HepG2 (cell line): ENCODE results near the gene LINGO1. TPM values are rescaled to one million over a fixed set of nuclear protein-coding genes. Genes with fewer than 3 reads are reported as not detected.

Experiments
- AKAP8 ChIP-seq: sonication (generic); formaldehyde crosslinking; IDR thresholded peaks from 2 replicates; pipeline ENCODE4 v1.5.1; 2020; ENCODE audit warnings: mild to moderate bottlenecking, missing genetic modification reagents
- CREB3 ChIP-seq: sonication (generic); formaldehyde crosslinking; IDR thresholded peaks from 2 replicates; pipeline ENCODE4 v1.5.0; 2020; ENCODE audit warnings: missing genetic modification reagents
- ELF1 ChIP-seq: sonication (generic); formaldehyde crosslinking; IDR thresholded peaks from 2 replicates; pipeline ENCODE4 v1.4.0; 2020; ENCODE audit warnings: missing genetic modification reagents
- ISX ChIP-seq: sonication (generic); formaldehyde crosslinking; conservative IDR thresholded peaks from 2 replicates; pipeline ENCODE4 v1.5.0; 2020; ENCODE audit warnings: missing genetic modification reagents
- MAFF ChIP-seq: IDR thresholded peaks from 2 replicates; pipeline ENCODE4 v1.6.1; 2011; ENCODE audit warnings: low read depth, low read length, improper control_type of control experiment
- MAZ ChIP-seq, 2 experiments: sonication (generic) in 1 of 2; formaldehyde crosslinking in 1 of 2; IDR thresholded peaks; 2 replicates each; pipeline versions ENCODE4 v1.5.0 to v1.6.1; 2012 to 2020; ENCODE audit warnings: low read depth in 2 of 2, mild to moderate bottlenecking in 2 of 2, borderline replicate concordance in 1 of 2, improper control_type of control experiment in 1 of 2, low read length in 1 of 2, missing genetic modification reagents in 1 of 2, moderate library complexity in 1 of 2
- MXI1 ChIP-seq: IDR thresholded peaks from 3 replicates; pipeline ENCODE4 v1.6.1; 2012; ENCODE audit warnings: low read depth, low read length, inconsistent platforms, borderline replicate concordance
- RBFOX2 ChIP-seq: fragments of 200-400 bp; formaldehyde crosslinking; IDR thresholded peaks from 2 replicates; pipeline ENCODE4 v1.6.1; 2017; ENCODE audit warnings: low read depth, mild to moderate bottlenecking, low read length
- RFXAP ChIP-seq: sonication (generic); formaldehyde crosslinking; IDR thresholded peaks from 2 replicates; pipeline ENCODE4 v1.4.0; 2020; ENCODE audit warnings: missing genetic modification reagents, borderline replicate concordance
- SRSF9 ChIP-seq: fragments of 200-400 bp; formaldehyde crosslinking; IDR thresholded peaks from 2 replicates; pipeline ENCODE4 v1.6.1; 2018; ENCODE audit warnings: borderline replicate concordance, mild to moderate bottlenecking, low read depth, low read length; ENCODE audit not compliant: insufficient read depth, poor library complexity, severe bottlenecking
- SYNCRIP ChIP-seq: fragments of 200-400 bp; formaldehyde crosslinking; IDR thresholded peaks from 2 replicates; pipeline ENCODE4 v1.6.1; 2018; ENCODE audit warnings: mild to moderate bottlenecking, low read depth, low read length; ENCODE audit not compliant: insufficient read depth
- TBL1XR1 ChIP-seq: fragments of 150-350 bp; IDR thresholded peaks from 2 replicates; pipeline ENCODE4 v1.6.1; 2014; ENCODE audit warnings: borderline replicate concordance, low read length; ENCODE audit not compliant: partially characterized antibody
- THAP9 ChIP-seq: sonication (generic); formaldehyde crosslinking; IDR thresholded peaks from 2 replicates; pipeline ENCODE4; 2020; ENCODE audit warnings: missing genetic modification reagents, mild to moderate bottlenecking, borderline replicate concordance
- ZNF263 ChIP-seq: sonication (generic); formaldehyde crosslinking; IDR thresholded peaks from 2 replicates; pipeline ENCODE4 v1.4.0; 2020; ENCODE audit warnings: missing genetic modification reagents
- ZNF550 ChIP-seq: sonication (generic); formaldehyde crosslinking; IDR thresholded peaks from 2 replicates; pipeline ENCODE4 v1.4.0; 2020; ENCODE audit warnings: mild to moderate bottlenecking, missing genetic modification reagents, borderline replicate concordance
- ZNF577 ChIP-seq: sonication (generic); formaldehyde crosslinking; IDR thresholded peaks from 2 replicates; pipeline ENCODE4 v1.4.0; 2020; ENCODE audit warnings: mild to moderate bottlenecking, low read depth, missing genetic modification reagents, borderline replicate concordance
- ZNF670 ChIP-seq: sonication (generic); formaldehyde crosslinking; IDR thresholded peaks from 2 replicates; pipeline ENCODE4 v1.8.0; 2022; ENCODE audit warnings: mild to moderate bottlenecking, missing genetic modification reagents, borderline replicate concordance
- ZNF709 ChIP-seq: sonication (generic); formaldehyde crosslinking; IDR thresholded peaks from 2 replicates; pipeline ENCODE4 v1.5.0; 2020; ENCODE audit warnings: mild to moderate bottlenecking, missing genetic modification reagents
- ZNF878 ChIP-seq: sonication (generic); formaldehyde crosslinking; IDR thresholded peaks from 2 replicates; pipeline ENCODE4 v1.8.1; 2023; ENCODE audit warnings: mild to moderate bottlenecking, missing genetic modification reagents, moderate library complexity
- polyA plus RNA-seq, 8 experiments: library from polyadenylated mRNA; depleted of rRNA in 3 of 8; stranded (reverse) in 7 of 8; unstranded in 1 of 8; fragments of >200 nt; fragmentation: Illumina TruSeq in 4 of 8; extraction: Trizol in 4 of 8; gene quantifications; 2 replicates each; pipeline versions ENCODE4 v1.2.1 to v1.2.3, GENCODE V29; 2011 to 2016; ENCODE audit warnings: low read depth in 4 of 8, missing spikeins in 1 of 8, mixed read lengths in 1 of 8; ENCODE audit not compliant: insufficient read depth in 1 of 8
- total RNA-seq, 5 experiments: library from RNA; depleted of rRNA; stranded (reverse); fragments of >200 nt; fragmentation: Illumina TruSeq; extraction: Trizol; gene quantifications; 2 replicates each; pipeline ENCODE4 v1.2.3, GENCODE V29; 2016; ENCODE audit warnings: low read depth in 1 of 5
- TF ChIP-seq, protein P1 (sequence below): sonication (generic); formaldehyde crosslinking; IDR thresholded peaks from 2 replicates; pipeline ENCODE4 v1.5.0; 2020; ENCODE audit warnings: mild to moderate bottlenecking, missing genetic modification reagents
- TF ChIP-seq, protein P2 (sequence below): sonication (generic); formaldehyde crosslinking; IDR thresholded peaks from 2 replicates; pipeline ENCODE4 v1.4.0; 2020; ENCODE audit warnings: missing genetic modification reagents

The LINGO1 gene
- total and polyA plus RNA-seq, 2 of the 13 experiments (the other 11 are each of a cell fraction or from before 2014, with no cell fraction given), result 0.07 TPM; not detected in 1

DNA sequence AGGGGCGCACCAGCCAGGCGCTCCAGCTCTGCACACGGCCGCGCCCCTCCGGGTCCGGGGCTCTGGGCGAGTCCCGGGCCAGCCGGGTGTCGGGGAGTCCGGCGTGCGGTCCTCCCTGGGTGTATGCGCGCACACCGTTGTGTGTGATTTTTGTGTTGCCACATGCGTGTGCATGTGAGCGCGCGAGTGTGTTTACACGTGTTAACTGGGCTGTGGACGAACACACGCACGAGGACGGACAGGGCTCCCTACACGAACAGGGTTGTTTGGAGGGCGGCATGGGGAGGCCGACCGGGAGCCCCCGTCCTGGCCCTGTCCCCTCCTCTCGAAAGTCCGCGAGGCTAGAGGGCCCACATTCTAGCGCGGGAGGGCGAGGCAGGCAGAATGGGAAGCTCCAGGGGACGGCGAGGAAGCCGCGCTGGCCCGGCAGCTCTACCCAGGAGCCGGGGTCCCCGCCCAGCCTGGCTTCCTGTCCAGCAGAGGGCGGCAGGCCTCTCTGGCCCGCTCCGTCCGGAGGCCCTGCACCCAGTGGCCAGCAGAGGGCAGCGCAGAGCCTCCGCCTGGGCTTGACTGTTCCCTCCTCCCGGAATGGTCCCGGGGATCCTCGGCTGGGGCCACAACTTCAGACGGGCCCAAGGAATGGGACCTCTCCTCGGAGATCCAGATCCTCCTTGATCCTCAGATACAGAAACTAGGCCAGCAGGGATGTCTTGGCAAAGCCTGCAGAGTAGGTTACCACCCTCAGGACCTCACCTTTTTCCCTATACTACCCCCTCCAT lies 611 bp upstream of the LINGO1 start (continued):
- TF ChIP-seq, protein P1, sequence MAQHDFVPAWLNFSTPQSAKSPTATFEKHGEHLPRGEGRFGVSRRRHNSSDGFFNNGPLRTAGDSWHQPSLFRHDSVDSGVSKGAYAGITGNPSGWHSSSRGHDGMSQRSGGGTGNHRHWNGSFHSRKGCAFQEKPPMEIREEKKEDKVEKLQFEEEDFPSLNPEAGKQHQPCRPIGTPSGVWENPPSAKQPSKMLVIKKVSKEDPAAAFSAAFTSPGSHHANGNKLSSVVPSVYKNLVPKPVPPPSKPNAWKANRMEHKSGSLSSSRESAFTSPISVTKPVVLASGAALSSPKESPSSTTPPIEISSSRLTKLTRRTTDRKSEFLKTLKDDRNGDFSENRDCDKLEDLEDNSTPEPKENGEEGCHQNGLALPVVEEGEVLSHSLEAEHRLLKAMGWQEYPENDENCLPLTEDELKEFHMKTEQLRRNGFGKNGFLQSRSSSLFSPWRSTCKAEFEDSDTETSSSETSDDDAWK (CRISPR knock-in tag), result no peak
- no peak for TF ChIP-seq ZNF577
- TF ChIP-seq THAP9 (CRISPR knock-in tag), result no peak
- TF ChIP-seq TBL1XR1, result no peak
- TF ChIP-seq ZNF550 (CRISPR knock-in tag), result no peak
- TF ChIP-seq SRSF9, result no peak
- TF ChIP-seq MAFF, result no peak
- TF ChIP-seq MAZ (IDR thresholded peaks at IDR 0.05; ENCODE audit: borderline replicate concordance, low read depth, low read length), result peak; percentile 48; the same call in 1 of the 2 replicates
- peak; percentile 79 for TF ChIP-seq MAZ (CRISPR knock-in tag; IDR thresholded peaks at IDR 0.05; ENCODE audit: low read depth)
- peak; percentile 47; the same call in 1 of the 2 replicates for TF ChIP-seq ELF1 (CRISPR knock-in tag)
- peak; percentile 91 for TF ChIP-seq ZNF263 (CRISPR knock-in tag)
- TF ChIP-seq ZNF878 (CRISPR knock-in tag), result no peak
- TF ChIP-seq ISX (CRISPR knock-in tag), result no peak
- TF ChIP-seq AKAP8 (CRISPR knock-in tag), result no peak
- TF ChIP-seq RFXAP (CRISPR knock-in tag), result peak; percentile 51; the same call in 1 of the 2 replicates
- TF ChIP-seq SYNCRIP, result no peak
- TF ChIP-seq, protein P2, sequence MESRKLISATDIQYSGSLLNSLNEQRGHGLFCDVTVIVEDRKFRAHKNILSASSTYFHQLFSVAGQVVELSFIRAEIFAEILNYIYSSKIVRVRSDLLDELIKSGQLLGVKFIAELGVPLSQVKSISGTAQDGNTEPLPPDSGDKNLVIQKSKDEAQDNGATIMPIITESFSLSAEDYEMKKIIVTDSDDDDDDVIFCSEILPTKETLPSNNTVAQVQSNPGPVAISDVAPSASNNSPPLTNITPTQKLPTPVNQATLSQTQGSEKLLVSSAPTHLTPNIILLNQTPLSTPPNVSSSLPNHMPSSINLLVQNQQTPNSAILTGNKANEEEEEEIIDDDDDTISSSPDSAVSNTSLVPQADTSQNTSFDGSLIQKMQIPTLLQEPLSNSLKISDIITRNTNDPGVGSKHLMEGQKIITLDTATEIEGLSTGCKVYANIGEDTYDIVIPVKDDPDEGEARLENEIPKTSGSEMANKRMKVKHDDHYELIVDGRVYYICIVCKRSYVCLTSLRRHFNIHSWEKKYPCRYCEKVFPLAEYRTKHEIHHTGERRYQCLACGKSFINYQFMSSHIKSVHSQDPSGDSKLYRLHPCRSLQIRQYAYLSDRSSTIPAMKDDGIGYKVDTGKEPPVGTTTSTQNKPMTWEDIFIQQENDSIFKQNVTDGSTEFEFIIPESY, result peak; percentile 45; the same call in 1 of the 2 replicates
- no peak for TF ChIP-seq ZNF670 (CRISPR knock-in tag)
- TF ChIP-seq MXI1, result no peak
- TF ChIP-seq ZNF709, result no peak
- TF ChIP-seq CREB3, result 0 out of 2 replicates have a peak, but pooled peaks have one; percentile 45
- TF ChIP-seq RBFOX2, result no peak
